Lung microvascular endothelial cell (primary cell): Measurements from ENCODE around the gene FBXL7. TPM values are rescaled to one million over a fixed set of nuclear protein-coding genes. Genes with fewer than 3 reads are reported as not detected.

Experiments used
- DNase-seq, 2 donors: peaks; one replicate each; pipeline versions ENCODE4 v3.0.0 to v3.0.0-alpha.2; 2010; ENCODE audit warnings: low read depth in 2 of 2
- total RNA-seq: library from RNA; depleted of rRNA; stranded (reverse); fragments of >200 nt; gene quantifications from 2 replicates; pipeline ENCODE4 v1.2.1, GENCODE V29; 2014

FBXL7 gene
- total RNA-seq: 10.0 and 14.1 TPM in 2 replicates

DNA sequence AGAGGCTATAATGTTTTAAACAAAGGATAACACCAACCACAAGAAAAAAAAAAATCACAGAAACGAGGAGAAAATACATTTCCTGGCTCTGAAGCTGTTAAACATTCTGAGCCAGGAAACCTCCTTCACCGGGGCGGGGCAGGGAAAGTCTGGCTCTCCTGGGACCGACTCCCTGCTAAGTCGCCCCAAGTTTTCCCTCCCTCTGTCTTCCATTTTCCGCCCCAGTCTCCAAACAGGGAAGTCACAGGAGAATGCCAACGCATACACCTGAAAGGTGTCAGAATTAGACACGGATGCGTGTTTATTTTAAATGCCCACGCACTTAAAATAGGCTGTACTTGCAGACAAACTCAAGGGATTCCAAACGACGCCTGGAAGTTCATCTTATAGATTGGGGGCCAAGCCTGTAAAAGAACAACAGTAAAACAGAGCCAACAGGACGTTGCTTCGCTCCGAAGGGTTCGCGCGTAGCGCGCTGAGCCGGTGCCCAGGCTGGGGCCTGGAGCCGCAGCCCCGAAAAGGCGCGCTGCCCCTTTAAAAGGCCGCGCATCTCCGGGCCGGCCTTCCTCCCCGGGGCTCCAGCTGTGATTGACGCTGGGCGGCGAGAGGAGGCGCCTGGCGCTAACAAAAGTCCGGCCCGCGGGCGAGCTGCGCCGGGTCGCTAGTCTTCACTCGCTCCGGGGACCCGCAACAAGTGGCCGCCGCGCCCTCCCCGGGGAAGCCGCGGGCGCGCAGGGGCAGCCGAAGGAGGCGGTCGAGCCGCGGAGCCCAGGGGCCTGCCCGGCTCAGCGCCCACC lies at the start of gene FBXL7:
TSS of gene FBXL7 (plus strand) at position 653 of the 797 bp plus-strand sequence.
- DNase-seq: peak; percentile 87 to 91

DNA sequence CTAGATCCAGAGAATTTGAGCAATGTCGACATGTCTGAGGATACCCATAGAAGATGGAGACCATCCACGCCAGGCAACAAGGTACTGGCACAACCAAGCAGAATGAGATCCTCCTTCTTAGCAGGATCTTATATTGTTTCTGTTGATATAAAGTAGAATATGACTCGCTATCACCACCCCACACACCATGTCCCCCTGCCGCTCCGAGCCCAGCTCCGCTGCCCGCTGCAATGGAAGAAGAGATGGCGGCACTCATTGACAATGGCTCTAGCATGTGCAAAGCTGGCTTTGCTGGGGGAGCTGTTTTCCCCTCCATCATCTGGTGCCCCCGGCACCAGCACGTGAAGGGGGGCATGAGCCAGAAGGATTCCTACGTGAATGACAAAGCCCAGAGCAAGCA lies 49.5 kb upstream of the FBXL7 start:
- DNase-seq: no peak

DNA sequence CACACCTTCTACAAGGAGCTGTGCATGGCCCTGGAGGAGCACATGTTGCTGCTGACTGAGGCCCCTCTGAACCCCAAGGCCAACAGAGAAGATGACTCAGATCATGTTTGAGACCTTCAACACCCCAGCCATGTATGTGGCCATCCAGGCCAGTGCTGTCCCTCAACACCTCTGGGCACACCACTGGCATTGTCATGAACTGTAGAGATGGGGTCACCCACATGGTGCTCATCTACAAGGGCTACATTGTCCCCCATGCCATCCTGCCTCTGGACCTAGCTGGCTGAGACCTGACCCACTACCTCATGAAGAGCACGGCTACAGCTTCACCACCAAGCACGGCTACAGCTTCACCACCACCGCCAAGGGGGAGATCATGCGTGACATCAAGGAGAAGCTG lies 49.0 kb upstream of the FBXL7 start:
- no peak for DNase-seq

- DNase-seq: no peak
Observed at GRCh38 chr5:15452030-15452429, 48.0 kb upstream of the FBXL7 start.

DNA sequence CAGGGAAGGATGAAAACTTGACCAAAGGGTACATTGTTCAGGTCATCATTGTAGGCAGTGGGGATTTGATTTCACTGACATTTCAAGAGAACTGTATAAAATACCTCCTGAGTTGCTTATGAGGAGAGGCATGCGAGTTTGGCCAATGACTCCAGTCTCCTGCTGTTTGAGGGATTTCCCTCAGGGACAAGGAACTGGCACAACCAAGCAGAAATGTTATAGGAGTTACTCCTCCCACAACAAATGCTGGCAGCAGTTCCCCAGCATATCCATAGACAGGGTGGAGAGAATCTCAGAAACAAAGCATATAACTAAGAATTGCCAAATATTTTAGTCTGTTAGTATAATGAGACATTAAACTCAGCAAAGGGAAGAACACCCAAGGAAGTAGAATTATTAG lies 47.2 kb upstream of the FBXL7 start:
- no peak for DNase-seq

- DNase-seq: no peak
Observed at GRCh38 chr5:15459200-15459599, 40.8 kb upstream of the FBXL7 start.

GRCh38 chr5:15463231-15463980 lies 36.6 kb upstream of the FBXL7 start:
- peak; percentile 46 to 62 for DNase-seq

DNA sequence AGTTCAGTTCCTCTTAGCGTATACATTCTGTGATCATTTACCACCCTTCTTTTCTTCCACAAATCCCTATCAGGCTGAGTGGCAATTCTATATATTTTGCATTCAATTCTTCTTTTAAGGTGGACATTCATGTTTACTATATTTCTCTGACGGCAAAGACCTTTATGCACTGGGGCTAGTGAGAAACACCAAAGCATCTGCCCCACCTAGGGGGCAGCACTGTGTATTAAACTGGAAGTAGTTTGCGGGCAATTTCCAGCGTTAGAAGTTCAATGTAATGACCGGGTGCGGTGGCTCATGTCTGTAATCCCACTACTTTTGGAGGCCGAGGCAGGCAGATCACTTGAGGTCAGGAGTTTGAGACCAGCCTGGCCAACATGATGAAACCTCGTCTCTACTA lies 27.9 kb upstream of the FBXL7 start:
- no peak for DNase-seq

DNA sequence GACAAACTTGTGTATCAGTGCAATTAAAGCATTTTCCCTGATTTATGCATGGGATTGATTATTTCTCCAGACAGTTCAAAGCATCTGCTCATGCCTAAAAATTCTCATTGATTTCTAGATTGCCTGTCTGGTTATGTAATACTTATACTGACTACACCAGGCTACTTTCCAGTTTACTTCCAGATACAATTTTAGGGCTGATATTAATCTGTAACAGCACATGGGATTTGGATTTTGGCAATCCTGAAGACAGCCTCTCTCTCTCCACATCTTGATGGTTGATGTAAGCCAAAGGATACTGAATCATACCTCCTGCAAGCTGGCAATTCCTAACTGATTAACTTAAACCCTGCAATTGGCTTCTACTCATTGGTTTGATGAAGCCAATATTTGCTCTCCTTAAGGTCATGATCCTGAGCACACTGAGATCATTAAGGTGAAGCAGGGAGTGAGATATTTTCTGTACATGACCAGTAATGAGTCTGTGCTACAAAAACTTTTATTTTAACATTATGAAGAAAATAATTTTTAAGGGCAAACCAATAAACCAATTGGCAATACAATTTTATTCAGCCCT lies 25.7 kb upstream of the FBXL7 start:
- DNase-seq: no peak

GRCh38 chr5:15475367-15475766 lies 24.6 kb upstream of the FBXL7 start:
- no peak for DNase-seq

DNA sequence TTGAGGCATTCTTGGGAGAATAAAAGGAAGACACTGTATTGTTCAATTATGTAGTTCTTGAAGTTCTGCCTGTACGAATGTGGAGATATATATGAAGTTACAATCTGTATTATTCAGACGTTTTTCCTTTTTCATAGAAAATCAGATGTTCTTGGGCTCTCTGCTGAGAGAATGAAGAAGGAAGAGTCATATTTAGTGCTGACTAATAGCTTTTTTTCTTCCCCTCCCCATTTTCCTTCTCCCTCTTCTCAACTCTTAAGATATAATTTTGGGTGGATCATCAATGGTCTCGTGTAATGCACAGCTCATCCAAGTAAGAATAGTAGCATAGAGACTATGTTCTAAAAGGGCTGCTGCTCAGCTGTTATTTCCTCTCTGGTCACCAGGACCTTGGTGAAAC lies 23.0 kb upstream of the FBXL7 start:
- DNase-seq: no peak

DNA sequence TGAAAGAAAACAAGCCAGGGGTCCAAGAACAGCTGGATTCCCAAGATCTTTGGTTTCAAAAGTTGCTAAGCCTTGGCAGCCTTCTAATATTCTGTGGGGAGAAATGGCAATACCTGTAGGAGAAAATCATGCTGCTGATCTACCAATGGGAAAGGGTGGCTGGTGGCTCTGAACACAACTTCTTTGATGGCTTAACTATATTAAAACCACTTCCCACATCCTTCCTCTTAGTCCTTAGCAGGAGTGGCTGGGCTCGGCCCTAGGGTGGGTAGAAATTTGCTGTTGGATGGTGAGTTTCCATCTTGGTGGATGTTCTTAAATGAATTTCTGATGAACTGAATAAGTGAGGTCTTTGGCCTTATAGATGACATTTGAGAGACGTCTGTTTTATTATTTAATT lies 19.5 kb upstream of the FBXL7 start:
- DNase-seq: no peak

DNA sequence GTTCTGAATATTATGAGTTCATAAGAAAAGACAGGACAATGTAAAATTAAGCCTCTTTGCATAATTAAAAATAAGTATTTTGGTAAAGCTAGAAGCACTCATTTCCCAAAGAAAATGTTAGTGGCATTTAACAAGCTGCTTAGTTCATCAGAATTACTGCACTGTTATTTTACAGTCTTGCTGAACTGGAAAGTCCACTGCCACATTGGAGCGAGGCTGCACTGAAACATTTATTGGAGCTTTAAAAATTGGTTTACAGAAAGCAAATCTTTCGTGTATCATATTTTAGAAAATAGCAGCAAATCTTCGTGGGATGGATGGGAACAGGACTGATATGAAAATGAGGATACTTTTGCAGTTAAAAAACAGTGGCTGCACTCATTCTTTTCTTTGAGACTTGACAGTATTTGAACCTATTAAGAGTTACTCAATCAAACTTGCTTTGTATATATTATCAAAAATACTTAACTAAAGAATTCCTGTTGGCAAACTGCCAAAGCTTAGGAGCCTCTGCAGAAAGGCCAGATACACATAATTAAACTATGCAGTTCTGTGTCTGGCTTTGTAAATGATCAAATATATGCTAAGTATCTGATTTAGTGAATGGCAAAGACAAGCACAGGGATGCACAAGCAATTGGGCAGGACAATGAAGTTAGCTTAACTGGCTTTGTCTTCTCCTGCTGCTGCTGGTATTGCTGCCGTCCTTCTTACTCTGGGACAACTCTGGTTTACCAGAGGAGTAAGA lies 16.5 kb upstream of the FBXL7 start:
- DNase-seq: peak in 1 of 2 donors; percentile 19

- DNase-seq: no peak
Observed at GRCh38 chr5:15487228-15487627, 12.8 kb upstream of the FBXL7 start.

DNA sequence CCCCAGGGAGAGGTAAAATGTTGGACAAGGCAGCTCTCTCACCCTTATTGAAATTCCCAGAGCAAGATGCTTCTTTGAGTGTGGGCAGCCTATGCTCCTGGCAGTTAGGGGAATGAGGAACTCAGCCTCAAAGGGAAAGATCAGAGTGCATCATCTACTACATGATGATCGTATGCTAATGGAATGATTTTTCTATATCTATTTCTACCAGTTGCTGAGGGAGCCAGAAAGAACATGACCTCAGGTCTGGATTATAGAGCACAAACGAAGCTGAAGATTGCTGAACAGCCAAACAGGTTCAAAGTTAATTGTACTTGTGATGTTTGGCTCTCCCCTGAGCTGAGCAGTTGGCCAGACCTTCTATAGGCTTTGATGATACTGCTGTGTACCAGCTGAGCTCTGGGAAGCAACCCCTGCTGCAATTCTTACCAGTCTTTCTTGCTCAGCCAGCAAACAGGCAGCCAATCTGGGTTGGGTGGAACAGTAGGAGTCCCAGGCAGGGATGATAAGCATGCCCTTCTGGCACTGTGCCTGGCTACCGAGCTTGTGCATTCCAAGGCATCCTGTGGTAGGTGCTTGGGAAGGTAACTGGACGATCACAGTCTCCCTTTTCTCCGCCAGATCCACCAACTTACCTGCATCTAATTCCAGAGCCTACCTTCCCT lies 10.3 kb upstream of the FBXL7 start:
- no peak for DNase-seq

DNA sequence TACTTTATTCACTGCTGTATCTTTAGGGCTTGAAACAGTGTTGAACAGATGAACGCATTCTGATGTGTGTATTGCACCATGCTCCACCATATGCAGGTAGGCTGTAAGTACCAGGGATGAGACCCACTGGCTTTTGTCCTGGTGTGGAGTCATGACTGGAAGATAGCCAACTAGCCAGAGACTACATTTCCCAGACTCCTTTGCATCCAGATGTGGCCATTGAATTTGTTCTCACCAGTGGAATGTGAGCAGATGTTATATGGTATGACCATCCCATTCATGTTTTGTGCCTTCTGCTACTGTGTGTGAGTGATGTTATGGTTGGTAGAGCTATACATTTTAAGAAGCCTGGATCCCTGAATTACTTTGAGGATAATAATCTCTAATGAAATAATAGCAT lies 7.4 kb upstream of the FBXL7 start:
- peak in 1 of 2 donors; percentile 46 for DNase-seq

DNA sequence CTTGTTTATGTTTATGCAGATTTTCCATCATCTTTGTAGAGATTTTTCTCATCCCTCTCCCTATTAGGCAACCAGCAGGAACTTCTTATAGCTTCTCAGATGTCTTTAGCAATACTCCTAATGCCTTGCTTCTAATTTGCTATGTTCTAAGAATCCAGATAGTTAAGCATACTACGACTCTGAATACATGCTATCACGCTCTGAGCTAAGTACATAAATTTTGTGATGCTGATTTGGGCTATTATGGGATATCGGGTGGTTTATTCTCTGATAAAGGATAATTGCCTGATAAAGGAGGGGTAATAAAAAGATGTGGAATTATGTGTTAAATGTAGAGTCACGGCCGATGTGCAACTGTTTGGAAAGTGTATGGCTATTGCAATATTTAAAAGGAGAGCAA lies 6.5 kb upstream of the FBXL7 start:
- no peak for DNase-seq

DNA sequence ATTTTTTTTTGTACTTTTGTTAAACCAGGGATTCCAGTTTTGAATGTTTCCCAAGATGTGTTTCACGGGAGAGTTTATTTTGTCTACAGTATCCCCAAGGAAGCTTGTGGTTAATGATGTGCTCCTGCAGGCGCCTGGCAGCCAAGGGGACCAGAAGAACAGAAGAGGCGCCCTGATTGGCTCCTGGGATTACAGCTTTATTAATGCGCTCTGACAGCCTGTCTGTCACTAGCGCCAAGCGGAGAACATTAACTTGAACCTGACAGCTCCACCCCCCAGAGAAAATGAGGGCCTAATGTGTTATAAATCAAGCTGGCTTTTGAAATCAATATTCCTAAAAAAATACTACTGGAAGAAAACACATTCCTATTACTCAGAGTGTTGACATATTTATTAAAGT lies 5.0 kb upstream of the FBXL7 start:
- peak in 1 of 2 donors; percentile 46 for DNase-seq

- peak; percentile 81 to 87 for DNase-seq
Observed at GRCh38 chr5:15496886-15497285, 3.1 kb upstream of the FBXL7 start.

GRCh38 chr5:15500325-15501001 lies 483 bp downstream of the FBXL7 start:
- DNase-seq: peak; percentile 50 to 58
